Measurements from ENCODE around the gene MDH1.

- TF ChIP-seq EZH2phosphoT487 (IDR thresholded peaks at IDR 0.05; ENCODE audit: insufficient read depth, low read depth) = no peak
- TF ChIP-seq EZH2 (IDR thresholded peaks at IDR 0.05; ENCODE audit: insufficient read depth, poor library complexity, severe bottlenecking) = no peak
Measured at GRCh38 chr2:63648632-63649031, 59.9 kb downstream of the MDH1 start.
